Measurements from ENCODE around the gene CHST7. TPM values are rescaled to one million over a fixed set of nuclear protein-coding genes. Genes with fewer than 3 reads are reported as not detected.

CHST7 gene
- total and polyA plus RNA-seq, 2 experiments from 2014 or later = 7.6 to 27.2 TPM

GRCh38 chrX:46634577-46634976 lies 61.0 kb downstream of the CHST7 start (continued):
- TF ChIP-seq ZNF462 (CRISPR knock-in tag; IDR thresholded peaks at IDR 0.05) (no peak), ETS1 (IDR thresholded peaks at IDR 0.05) (no peak), ZNF114 (CRISPR knock-in tag; IDR thresholded peaks at IDR 0.05) (no peak), EZH2phosphoT487 (IDR thresholded peaks at IDR 0.05; ENCODE audit: unreplicated experiment) (no peak), CREB1 (CRISPR knock-in tag; IDR thresholded peaks at IDR 0.05; ENCODE audit: low read depth) (no peak), CTCF (conservative IDR thresholded peaks at IDR 0.05; ENCODE audit: low read depth in 2 of 2) (no peak), JUNB (IDR thresholded peaks at IDR 0.05; ENCODE audit: unreplicated experiment) (no peak)
